NCI-H226 (cell line): ENCODE results near the gene NUB1.

Experiments used
- DNase-seq: peaks from one replicate; pipeline ENCODE4 v3.0.0-alpha.2; 2015

The NUB1 gene

GRCh38 chr7:151379534-151380198 is 38.1 kb downstream of the NUB1 start:
- DNase-seq = no peak

- no peak for DNase-seq
These were observed 38.8 kb downstream of the NUB1 start for GRCh38 chr7:151380199-151381097.

- DNase-seq = no peak
These were observed 39.4 kb downstream of the NUB1 start for GRCh38 chr7:151381098-151381347.

- DNase-seq = no peak
These were observed 39.9 kb downstream of the NUB1 start for GRCh38 chr7:151381348-151382078.

GRCh38 chr7:151382079-151382885 is 40.7 kb downstream of the NUB1 start:
- DNase-seq = no peak

GRCh38 chr7:151383638-151384351 is 42.2 kb downstream of the NUB1 start:
- no peak for DNase-seq

GRCh38 chr7:151384352-151384697 is 42.7 kb downstream of the NUB1 start:
- DNase-seq = no peak

- no peak for DNase-seq
These were observed 43.4 kb downstream of the NUB1 start for GRCh38 chr7:151384776-151385625.

- no peak for DNase-seq
These were observed 44.2 kb downstream of the NUB1 start for GRCh38 chr7:151385626-151386300.

- DNase-seq = no peak
These were observed 44.9 kb downstream of the NUB1 start for GRCh38 chr7:151386301-151387160.

GRCh38 chr7:151387161-151388006 is 45.8 kb downstream of the NUB1 start:
- DNase-seq = no peak

GRCh38 chr7:151388007-151388297 is 46.3 kb downstream of the NUB1 start:
- no peak for DNase-seq

GRCh38 chr7:151388430-151388829 is 46.8 kb downstream of the NUB1 start:
- DNase-seq = no peak

- no peak for DNase-seq
These were observed 47.6 kb downstream of the NUB1 start for GRCh38 chr7:151389096-151389767.

- no peak for DNase-seq
These were observed 48.4 kb downstream of the NUB1 start for GRCh38 chr7:151389768-151390597.

- DNase-seq = no peak
These were observed 49.2 kb downstream of the NUB1 start for GRCh38 chr7:151390598-151391357.

GRCh38 chr7:151391358-151391730 is 49.7 kb downstream of the NUB1 start:
- DNase-seq = no peak
